Vagina (tissue), 2 donors: ENCODE measurements around the gene CTBP1. TPM values are rescaled to one million over a fixed set of nuclear protein-coding genes. Genes with fewer than 3 reads are reported as not detected.

Experiments
- DNase-seq, 2 donors: peaks; one replicate each; pipeline ENCODE4 v3.0.0-alpha.2; 2017; ENCODE audit errors: extremely low spot score in 2 of 2
- H3K27ac ChIP-seq: fragments of 200-600 bp; sonication (generic); one replicate; pipeline ENCODE4 v1.5.1; 2019
- H3K27me3 ChIP-seq: fragments of 200-600 bp; sonication (generic); one replicate; pipeline ENCODE4 v1.5.1; 2019
- H3K36me3 ChIP-seq, 2 donors: fragments of 200-600 bp; sonication (generic); one replicate each; pipeline ENCODE4 v1.5.1; 2017 to 2019
- H3K4me1 ChIP-seq: fragments of 200-600 bp; sonication (generic); one replicate; pipeline ENCODE4 v1.5.1; 2019
- H3K4me3 ChIP-seq, 2 donors: fragments of 200-600 bp; sonication (generic); 1 replicate in 1 of 2; 2 replicates in 1 of 2; pipeline ENCODE4 v1.5.1; 2016 to 2019
- H3K9me3 ChIP-seq: fragments of 200-600 bp; sonication (generic); one replicate; pipeline ENCODE4 v1.5.1; 2019
- POLR2A ChIP-seq, 2 donors: fragments of 450-650 bp; IDR thresholded peaks; one replicate each; pipeline ENCODE4 v1.6.1; 2017; ENCODE audit warnings: antibody characterized with exemption in 2 of 2, mild to moderate bottlenecking in 2 of 2, moderate library complexity in 2 of 2
- POLR2AphosphoS5 ChIP-seq, 2 donors: sonication (generic); formaldehyde crosslinking; IDR thresholded peaks; one replicate each; pipeline ENCODE4 v1.9.0; 2017; ENCODE audit warnings: antibody characterized with exemption in 2 of 2, mild to moderate bottlenecking in 2 of 2, low read depth in 1 of 2; ENCODE audit not compliant: insufficient read depth in 1 of 2
- intact Hi-C: fragments of 100-400 bp; cut with DNase I; formaldehyde crosslinking; loops from one replicate; pipeline ENCODE4 v1.15.1; 2023
- total RNA-seq: library from RNA; depleted of rRNA; stranded (reverse); fragments of >200 nt; gene quantifications from one replicate; pipeline ENCODE4 v1.2.3, GENCODE V29; 2016
- TF ChIP-seq, protein P1 (sequence below), 3 experiments: fragments of 450-650 bp in 2 of 3; fragments of 200-600 bp in 1 of 3; sonication (generic) in 1 of 3; IDR thresholded peaks; one replicate each; pipeline ENCODE4 v1.5.1; 2017 to 2019; ENCODE audit warnings: antibody characterized with exemption in 3 of 3, mild to moderate bottlenecking in 2 of 3, moderate library complexity in 2 of 3

CTBP1 gene
- total RNA-seq, 1 donor from 2014 or later, result 93.1 TPM

DNA sequence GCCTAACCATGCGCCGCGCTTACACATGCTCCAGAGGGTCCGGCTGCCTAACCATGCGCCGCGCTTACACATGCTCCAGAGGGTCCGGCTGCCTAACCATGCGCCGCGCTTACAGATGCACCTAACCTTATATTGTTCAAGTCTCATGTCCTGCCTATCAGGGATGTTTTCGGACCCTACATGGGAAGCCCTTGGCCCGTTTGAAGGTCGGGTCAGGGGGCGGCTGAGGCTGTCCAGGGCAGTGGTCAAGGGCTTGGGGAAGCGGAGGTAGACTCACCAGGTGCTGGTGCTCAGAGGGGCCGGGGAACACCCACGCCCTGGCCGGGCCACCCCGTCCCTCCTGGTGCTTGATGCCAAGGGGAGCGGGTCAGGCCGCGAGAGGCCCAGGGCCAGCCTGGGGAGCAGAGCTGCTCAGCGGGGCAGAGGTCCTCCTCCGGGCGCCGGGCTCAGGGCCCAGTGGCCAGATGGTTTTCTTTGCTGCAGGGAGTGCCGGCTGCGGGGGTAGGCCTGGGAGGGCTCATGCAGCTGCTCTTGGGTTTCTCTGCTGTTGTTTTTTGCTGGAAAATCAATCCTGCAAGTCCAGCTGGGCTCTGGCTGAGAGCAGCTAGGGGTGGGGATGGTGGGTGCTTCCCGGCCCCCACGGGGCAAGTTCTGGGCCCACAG is 41.2 kb downstream of the CTBP1 start:
- DNase-seq, result no peak

GRCh38 chr4:1207157-1207470 is 41.8 kb downstream of the CTBP1 start:
- peak overlapping the region; percentile 83 for H3K27ac ChIP-seq
- H3K4me1 ChIP-seq, result peaks cover 99% of the 10 kb centered on the region
- H3K9me3 ChIP-seq, result no peaks in the 10 kb centered on the region
- TF ChIP-seq, protein P1, sequence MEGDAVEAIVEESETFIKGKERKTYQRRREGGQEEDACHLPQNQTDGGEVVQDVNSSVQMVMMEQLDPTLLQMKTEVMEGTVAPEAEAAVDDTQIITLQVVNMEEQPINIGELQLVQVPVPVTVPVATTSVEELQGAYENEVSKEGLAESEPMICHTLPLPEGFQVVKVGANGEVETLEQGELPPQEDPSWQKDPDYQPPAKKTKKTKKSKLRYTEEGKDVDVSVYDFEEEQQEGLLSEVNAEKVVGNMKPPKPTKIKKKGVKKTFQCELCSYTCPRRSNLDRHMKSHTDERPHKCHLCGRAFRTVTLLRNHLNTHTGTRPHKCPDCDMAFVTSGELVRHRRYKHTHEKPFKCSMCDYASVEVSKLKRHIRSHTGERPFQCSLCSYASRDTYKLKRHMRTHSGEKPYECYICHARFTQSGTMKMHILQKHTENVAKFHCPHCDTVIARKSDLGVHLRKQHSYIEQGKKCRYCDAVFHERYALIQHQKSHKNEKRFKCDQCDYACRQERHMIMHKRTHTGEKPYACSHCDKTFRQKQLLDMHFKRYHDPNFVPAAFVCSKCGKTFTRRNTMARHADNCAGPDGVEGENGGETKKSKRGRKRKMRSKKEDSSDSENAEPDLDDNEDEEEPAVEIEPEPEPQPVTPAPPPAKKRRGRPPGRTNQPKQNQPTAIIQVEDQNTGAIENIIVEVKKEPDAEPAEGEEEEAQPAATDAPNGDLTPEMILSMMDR (IDR thresholded peaks at IDR 0.05), result no peak
- TF ChIP-seq POLR2A (IDR thresholded peaks at IDR 0.05) (no peak), POLR2AphosphoS5 (IDR thresholded peaks at IDR 0.05; ENCODE audit: insufficient read depth in 1 of 2, low read depth in 1 of 2) (no peak)
- H3K36me3 ChIP-seq, result peaks cover 0 to under 1% of the 10 kb centered on the region in 2 donors
- no peaks in the 10 kb centered on the region for H3K27me3 ChIP-seq
- no peak overlapping the region for H3K4me3 ChIP-seq
- intact Hi-C loops, result loop anchor here (5.0 kb wide), 2 partner anchors 35 to 40 kb away; partner anchors contain the start of genes CTBP1 and SPON2
- DNase-seq, result no peak

More for the DNA sequence above, 41.2 kb downstream of the CTBP1 start:
- H3K27me3 ChIP-seq, result no peaks in the 10 kb centered on the region
- peaks cover 99% of the 10 kb centered on the region for H3K4me1 ChIP-seq
- TF ChIP-seq POLR2AphosphoS5 (IDR thresholded peaks at IDR 0.05; ENCODE audit: insufficient read depth in 1 of 2, low read depth in 1 of 2) (peak in 1 of 2 donors; percentile 72), POLR2A (IDR thresholded peaks at IDR 0.05) (no peak)
- H3K4me3 ChIP-seq, result peak overlapping the region in 1 of 2 donors; percentile 27
- H3K9me3 ChIP-seq, result no peaks in the 10 kb centered on the region
- H3K27ac ChIP-seq, result peak overlapping the region; percentile 83
- intact Hi-C loops, result loop anchor here (5.0 kb wide), 2 partner anchors 35 to 40 kb away; partner anchors contain the start of genes CTBP1 and SPON2
- peaks cover 0 to 7% of the 10 kb centered on the region in 2 donors for H3K36me3 ChIP-seq

DNA sequence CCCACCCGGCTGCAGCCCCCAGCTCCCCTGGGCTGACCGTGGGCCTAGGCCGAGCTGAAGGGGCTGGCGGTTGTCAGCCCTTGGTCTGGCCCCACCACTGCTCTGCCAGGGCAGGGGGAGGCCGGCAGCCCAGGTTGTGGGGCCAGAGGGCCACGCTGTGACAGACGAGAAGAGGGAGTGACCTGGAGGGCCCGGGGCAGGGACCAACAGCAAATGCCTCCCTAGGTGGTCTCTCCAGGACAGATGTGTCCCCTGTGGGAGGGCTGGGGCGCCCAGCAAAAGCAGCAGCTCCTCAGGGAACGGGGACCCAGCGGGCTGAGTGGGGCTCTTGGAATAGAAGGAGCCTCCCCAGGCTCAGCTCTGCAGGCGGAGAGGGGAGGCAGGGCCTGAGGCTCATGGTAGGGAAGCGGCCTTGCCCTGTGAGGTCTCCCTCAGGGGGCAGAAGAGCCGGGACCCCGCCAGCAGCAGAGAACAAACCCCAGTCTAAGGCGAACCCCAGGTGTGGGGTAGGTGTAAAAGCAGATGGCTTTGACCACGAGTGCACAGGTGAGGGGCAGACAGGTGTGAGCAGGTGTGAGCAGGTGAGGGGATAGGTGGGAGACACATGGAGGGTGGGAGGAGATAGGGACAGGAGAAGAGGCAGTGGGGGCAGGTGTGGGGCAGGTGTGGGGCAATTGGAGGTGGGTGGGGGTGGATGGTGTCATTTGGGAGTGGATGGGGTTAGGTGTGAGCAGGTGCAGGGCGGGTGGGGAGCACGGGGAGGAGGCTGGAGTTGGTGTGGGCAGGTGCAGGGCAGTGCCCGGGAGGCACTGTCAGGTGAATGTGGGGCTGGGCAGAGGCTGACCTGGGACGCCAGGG is 42.4 kb downstream of the CTBP1 start:
- H3K4me3 ChIP-seq, result no peak overlapping the region
- no peaks in the 10 kb centered on the region for H3K36me3 ChIP-seq
- H3K9me3 ChIP-seq, result no peaks in the 10 kb centered on the region
- intact Hi-C loops, result loop anchor here (5.0 kb wide), 2 partner anchors 34 to 41 kb away; partner anchors contain the start of genes CTBP1 and SPON2
- peaks cover 98% of the 10 kb centered on the region for H3K4me1 ChIP-seq
- DNase-seq, result no peak
- H3K27ac ChIP-seq, result peak overlapping the region; percentile 83
- H3K27me3 ChIP-seq, result no peaks in the 10 kb centered on the region
- TF ChIP-seq, protein P1 (IDR thresholded peaks at IDR 0.05), result no peak
- no peak for TF ChIP-seq POLR2AphosphoS5 (IDR thresholded peaks at IDR 0.05; ENCODE audit: insufficient read depth in 1 of 2, low read depth in 1 of 2)
- no peak for TF ChIP-seq POLR2A (IDR thresholded peaks at IDR 0.05)

GRCh38 chr4:1205586-1206298 is 43.2 kb downstream of the CTBP1 start:
- peaks cover 98% of the 10 kb centered on the region for H3K4me1 ChIP-seq
- no peak for TF ChIP-seq POLR2A (IDR thresholded peaks at IDR 0.05)
- no peak for TF ChIP-seq POLR2AphosphoS5 (IDR thresholded peaks at IDR 0.05; ENCODE audit: insufficient read depth in 1 of 2, low read depth in 1 of 2)
- TF ChIP-seq, protein P1 (IDR thresholded peaks at IDR 0.05), result no peak
- no peaks in the 10 kb centered on the region for H3K27me3 ChIP-seq
- no peak overlapping the region for H3K4me3 ChIP-seq
- peak overlapping the region; percentile 19 for H3K27ac ChIP-seq
- no peaks in the 10 kb centered on the region for H3K9me3 ChIP-seq
- DNase-seq, result no peak
- H3K36me3 ChIP-seq, result no peaks in the 10 kb centered on the region
- intact Hi-C loops, result loop anchor here (5.0 kb wide), 2 partner anchors 33 to 42 kb away; partner anchors contain the start of genes CTBP1 and SPON2
